ENCODE results near the gene PRPF6.

GRCh38 chr20:64073476-64074183 is 92.7 kb downstream of the PRPF6 start:
- TF ChIP-seq POLR2A (IDR thresholded peaks at IDR 0.05) (no peak), CTCF (IDR thresholded peaks at IDR 0.05 in 8 of 11, conservative IDR thresholded peaks at IDR 0.05 in 3 of 11) (no peak)

Measured in spleen (tissue), 7 donors.